K562 (cell line): ENCODE measurements around the gene TTLL10. TPM values are rescaled to one million over a fixed set of nuclear protein-coding genes. Genes with fewer than 3 reads are reported as not detected.

Source experiments
- CBFB ChIP-seq: sonication (generic); formaldehyde crosslinking; IDR thresholded peaks from 2 replicates; pipeline ENCODE4 v1.4.0; 2020; ENCODE audit warnings: mild to moderate bottlenecking, missing genetic modification reagents
- CUX1 ChIP-seq: fragments of 200-800 bp; sonication (Bioruptor generic); IDR thresholded peaks from 2 replicates; pipeline ENCODE4 v1.6.1; 2016; ENCODE audit warnings: missing genetic modification characterization, missing compliant biosample characterization
- E2F3 ChIP-seq: fragments of 250-450 bp; sonication (Bioruptor Pico); IDR thresholded peaks from 2 replicates; pipeline ENCODE4 v1.4.0; 2020; ENCODE audit warnings: mild to moderate bottlenecking
- GTF2E2 ChIP-seq: fragments of 200-800 bp; sonication (Bioruptor generic); IDR thresholded peaks from 2 replicates; pipeline ENCODE4 v1.6.1; 2016; ENCODE audit warnings: missing genetic modification characterization, missing compliant biosample characterization
- IRF1 ChIP-seq: sonication (generic); formaldehyde crosslinking; IDR thresholded peaks from 2 replicates; pipeline ENCODE4 v1.8.0; 2022; ENCODE audit warnings: missing genetic modification reagents, mild to moderate bottlenecking, borderline replicate concordance
- MCM7 ChIP-seq, 2 experiments: fragments of 450-650 bp; IDR thresholded peaks; 2 replicates each; pipeline ENCODE4 v1.6.1; 2016 to 2018
- SMAD1 ChIP-seq: fragments of 150-350 bp; IDR thresholded peaks from 2 replicates; pipeline ENCODE4 v1.6.1; 2014; ENCODE audit warnings: low read length, low read depth; ENCODE audit not compliant: partially characterized antibody
- SMC3 ChIP-seq: conservative IDR thresholded peaks from 2 replicates; pipeline ENCODE4 v1.6.1; 2011; ENCODE audit warnings: low read depth, low read length, improper control_type of control experiment; ENCODE audit not compliant: insufficient read depth
- U2AF1 ChIP-seq: fragments of 200-400 bp; formaldehyde crosslinking; optimal IDR thresholded peaks from 2 replicates; pipeline ENCODE3; 2017; ENCODE audit warnings: mild to moderate bottlenecking, low read depth, low read length, moderate library complexity
- ZBTB40 ChIP-seq, 2 experiments: fragments of 450-650 bp in 1 of 2; sonication (generic) in 1 of 2; formaldehyde crosslinking in 1 of 2; IDR thresholded peaks; 2 replicates each; pipeline versions ENCODE4 v1.7.1 to v1.9.0; 2016 to 2022; ENCODE audit warnings: inconsistent platforms in 1 of 2, mild to moderate bottlenecking in 1 of 2, missing genetic modification reagents in 1 of 2
- ZNF696 ChIP-seq: fragments of 250-450 bp; sonication (Bioruptor Pico); conservative IDR thresholded peaks from 2 replicates; pipeline ENCODE4 v1.4.0; 2020; ENCODE audit warnings: mild to moderate bottlenecking, moderate library complexity
- polyA plus RNA-seq, 8 experiments: library from polyadenylated mRNA; depleted of rRNA in 4 of 8; stranded (reverse) in 5 of 8; unstranded in 3 of 8; fragments of >200 nt; fragmentation: Nextera tagmentation in 2 of 8; fragmentation: Illumina TruSeq in 1 of 8; extraction: Ambion mirVana in 2 of 8; extraction: Trizol in 1 of 8; gene quantifications; 2 replicates each; pipeline versions ENCODE4 v1.2.1 to v1.2.3, GENCODE V29; 2011 to 2014; ENCODE audit warnings: inconsistent platforms in 1 of 8, missing spikeins in 1 of 8
- total RNA-seq, 7 experiments: library from RNA; depleted of rRNA in 6 of 7; stranded (reverse); fragments of >200 nt in 6 of 7; fragmentation: Illumina TruSeq in 2 of 7; extraction: Trizol in 2 of 7; gene quantifications; 2 replicates each; pipeline versions ENCODE4 v1.2.1 to v1.2.3, GENCODE V29; 2011 to 2021; ENCODE audit warnings: low replicate concordance in 1 of 7

TTLL10 gene
- total and polyA plus RNA-seq, 9 of the 15 experiments (the other 6 are each of a cell fraction or from before 2014, with no cell fraction given), result not detected

- no peak for TF ChIP-seq SMC3
- TF ChIP-seq IRF1 (CRISPR knock-in tag), result no peak
- no peak for TF ChIP-seq ZNF696 (CRISPR knock-in tag)
- TF ChIP-seq CBFB (CRISPR knock-in tag), result no peak
- TF ChIP-seq SMAD1, result no peak
- TF ChIP-seq GTF2E2 (tag), result no peak
- no peak for TF ChIP-seq ZBTB40 (IDR thresholded peaks at IDR 0.05)
- TF ChIP-seq ZBTB40 (CRISPR knock-in tag; IDR thresholded peaks at IDR 0.05), result no peak
- TF ChIP-seq MCM7 (IDR thresholded peaks at IDR 0.05), result no peak
- no peak for TF ChIP-seq U2AF1
- no peak for TF ChIP-seq CUX1 (CRISPR knock-in tag)
- no peak for TF ChIP-seq E2F3
Observed at GRCh38 chr1:1135339-1136136, 38.1 kb upstream of the TTLL10 start (continued).
